Fibroblast of skin of right quadriceps (primary cell): ENCODE results near the gene PRAMEF14.
"Not testable (repeated sequence)": the region's sequence is repeated elsewhere in the genome, so short reads cannot be mapped to it uniquely, and the experiment has no call there.

Source experiments
- DNase-seq: peaks from one replicate; pipeline ENCODE4 v3.0.0-alpha.2; 2013

Gene PRAMEF14

GRCh38 chr1:13347034-13347433, at the start of gene PRAMEF14:
TSS of gene PRAMEF14 (minus strand) at chr1:13347134. CDS start at chr1:13345314, 1,820 bp downstream.
- not testable (repeated sequence) for DNase-seq

GRCh38 chr1:13395311-13395710, 48.4 kb upstream of the PRAMEF14 start:
- DNase-seq, result not testable (repeated sequence)

- not testable (repeated sequence) for DNase-seq
Observed at GRCh38 chr1:13394761-13395160, 47.8 kb upstream of the PRAMEF14 start.

- not testable (repeated sequence) for DNase-seq
Observed at GRCh38 chr1:13393004-13393403, 46.1 kb upstream of the PRAMEF14 start.

- not testable (repeated sequence) for DNase-seq
Observed at GRCh38 chr1:13389332-13389731, 42.4 kb upstream of the PRAMEF14 start, which contains the start of gene PRAMEF17. TSS of gene PRAMEF17 (plus strand) at chr1:13389632. CDS start at chr1:13389658, 26 bp downstream.

GRCh38 chr1:13380380-13380779, 33.4 kb upstream of the PRAMEF14 start:
- not testable (repeated sequence) for DNase-seq

GRCh38 chr1:13378983-13379382, 32.0 kb upstream of the PRAMEF14 start:
- DNase-seq, result not testable (repeated sequence)

GRCh38 chr1:13368544-13368943, 21.6 kb upstream of the PRAMEF14 start:
- DNase-seq, result not testable (repeated sequence)

- DNase-seq, result not testable (repeated sequence)
Observed at GRCh38 chr1:13366536-13366935, 19.6 kb upstream of the PRAMEF14 start.

- not testable (repeated sequence) for DNase-seq
Observed at GRCh38 chr1:13364928-13365327, 18.0 kb upstream of the PRAMEF14 start.

GRCh38 chr1:13362364-13362763, 15.4 kb upstream of the PRAMEF14 start:
- not testable (repeated sequence) for DNase-seq

GRCh38 chr1:13356774-13357173, 9.8 kb upstream of the PRAMEF14 start:
- peak; percentile 6 for DNase-seq

- not testable (repeated sequence) for DNase-seq
Observed at GRCh38 chr1:13354475-13354874, 7.5 kb upstream of the PRAMEF14 start.

GRCh38 chr1:13353476-13353875, 6.5 kb upstream of the PRAMEF14 start:
- not testable (repeated sequence) for DNase-seq

GRCh38 chr1:13342496-13342895, 4.4 kb downstream of the PRAMEF14 start:
- DNase-seq, result not testable (repeated sequence)

- not testable (repeated sequence) for DNase-seq
Observed at GRCh38 chr1:13315281-13315680, 31.7 kb downstream of the PRAMEF14 start, which contains the start of gene PRAMEF15. TSS of gene PRAMEF15 (plus strand) at chr1:13315581. CDS start at chr1:13318408, 2,827 bp downstream.

- not testable (repeated sequence) for DNase-seq
Observed at GRCh38 chr1:13303239-13303638, 43.7 kb downstream of the PRAMEF14 start, which contains the start of gene PRAMEF33. TSS of gene PRAMEF33 (plus strand) at chr1:13303539. CDS start at chr1:13305955, 2,416 bp downstream.

GRCh38 chr1:13302197-13302596, 44.7 kb downstream of the PRAMEF14 start:
- not testable (repeated sequence) for DNase-seq

GRCh38 chr1:13298699-13299098, 48.2 kb downstream of the PRAMEF14 start:
- DNase-seq, result not testable (repeated sequence)

GRCh38 chr1:13297216-13297931, 49.6 kb downstream of the PRAMEF14 start:
- DNase-seq, result not testable (repeated sequence)
